ENCODE data around the gene MAB21L3.

The MAB21L3 gene

DNA sequence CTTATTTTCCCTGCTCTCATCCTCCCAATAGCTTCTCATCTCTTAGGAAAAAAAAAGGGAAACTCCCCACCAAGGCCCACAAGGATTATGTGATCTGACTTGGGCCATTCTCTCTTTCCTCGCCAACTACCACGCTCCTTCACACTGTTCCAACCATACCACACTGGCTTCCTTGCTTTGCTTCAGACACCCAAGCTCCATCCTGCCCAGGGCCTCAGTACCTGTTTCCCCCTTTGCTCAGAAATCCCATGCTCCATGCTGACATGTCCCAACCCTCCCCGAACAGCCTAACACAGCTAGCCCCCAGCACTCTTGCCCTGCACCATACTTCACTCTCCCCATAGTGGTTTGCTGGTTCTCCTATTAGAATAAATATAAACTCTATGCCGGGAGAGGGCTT is 39.2 kb downstream of the MAB21L3 start:
- Histone ChIP-seq H3K4me3 (ENCODE audit: low read depth in 1 of 2, low read length in 1 of 2) (no peak overlapping the region), H3K27me3 (peaks cover 15% of the 10 kb centered on the region), H3K4me1 (ENCODE audit: control insufficient read depth in 1 of 2, insufficient read depth in 1 of 2, low read depth in 1 of 2, low read length in 1 of 2) (peaks cover 8% of the 10 kb centered on the region in 2 experiments), H3K27ac (no peak overlapping the region), H3K36me3 (no peaks in the 10 kb centered on the region), H3K9me3 (no peaks in the 10 kb centered on the region)
- TF ChIP-seq, protein P1, sequence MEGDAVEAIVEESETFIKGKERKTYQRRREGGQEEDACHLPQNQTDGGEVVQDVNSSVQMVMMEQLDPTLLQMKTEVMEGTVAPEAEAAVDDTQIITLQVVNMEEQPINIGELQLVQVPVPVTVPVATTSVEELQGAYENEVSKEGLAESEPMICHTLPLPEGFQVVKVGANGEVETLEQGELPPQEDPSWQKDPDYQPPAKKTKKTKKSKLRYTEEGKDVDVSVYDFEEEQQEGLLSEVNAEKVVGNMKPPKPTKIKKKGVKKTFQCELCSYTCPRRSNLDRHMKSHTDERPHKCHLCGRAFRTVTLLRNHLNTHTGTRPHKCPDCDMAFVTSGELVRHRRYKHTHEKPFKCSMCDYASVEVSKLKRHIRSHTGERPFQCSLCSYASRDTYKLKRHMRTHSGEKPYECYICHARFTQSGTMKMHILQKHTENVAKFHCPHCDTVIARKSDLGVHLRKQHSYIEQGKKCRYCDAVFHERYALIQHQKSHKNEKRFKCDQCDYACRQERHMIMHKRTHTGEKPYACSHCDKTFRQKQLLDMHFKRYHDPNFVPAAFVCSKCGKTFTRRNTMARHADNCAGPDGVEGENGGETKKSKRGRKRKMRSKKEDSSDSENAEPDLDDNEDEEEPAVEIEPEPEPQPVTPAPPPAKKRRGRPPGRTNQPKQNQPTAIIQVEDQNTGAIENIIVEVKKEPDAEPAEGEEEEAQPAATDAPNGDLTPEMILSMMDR (IDR thresholded peaks at IDR 0.05), result no peak

DNA sequence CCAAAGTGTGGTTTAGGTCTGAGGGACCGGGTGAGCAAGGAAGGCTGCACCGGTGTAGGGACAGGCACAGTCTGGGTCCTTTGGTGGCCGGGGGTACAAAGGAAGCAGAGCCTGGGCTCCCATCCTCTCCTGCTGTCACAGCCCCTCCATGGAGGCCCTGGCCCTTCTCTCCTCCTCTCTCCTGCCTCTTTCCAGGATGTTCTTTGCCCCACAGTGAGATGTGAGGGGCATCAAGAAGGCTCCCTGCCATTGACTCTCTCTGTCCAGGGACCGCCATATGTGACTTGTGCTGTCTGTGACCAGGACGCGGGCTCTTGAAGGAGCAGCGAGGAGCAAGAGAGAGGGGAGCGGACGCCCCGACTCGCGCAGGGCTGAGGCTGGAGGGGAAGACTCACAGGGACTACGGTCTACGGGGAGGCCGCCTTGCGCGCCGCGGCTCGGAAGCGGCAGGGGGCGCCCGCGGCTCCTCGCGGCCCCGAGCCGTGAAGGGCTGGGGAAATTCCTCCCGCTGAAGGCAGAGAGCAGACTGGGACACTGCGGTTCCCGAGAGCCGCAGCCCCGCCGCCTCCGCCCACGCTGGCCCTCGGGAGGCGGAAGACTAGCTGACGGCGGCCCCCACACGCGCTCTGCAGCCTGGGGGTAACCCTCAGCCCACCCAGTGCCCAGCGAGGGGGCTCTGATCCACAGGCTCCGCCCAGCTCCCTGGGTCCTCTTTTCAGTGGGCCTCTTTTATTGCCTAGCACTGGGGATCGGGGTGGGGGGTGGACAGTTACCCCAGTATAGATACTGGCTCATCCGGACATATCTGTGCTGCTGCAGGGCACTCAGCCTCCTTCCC is 40.8 kb downstream of the MAB21L3 start:
- H3K4me1 ChIP-seq (ENCODE audit: control insufficient read depth in 1 of 2, insufficient read depth in 1 of 2, low read depth in 1 of 2, low read length in 1 of 2), result peaks cover 8% of the 10 kb centered on the region in 2 experiments
- H3K27ac ChIP-seq, result no peak overlapping the region
- H3K4me3 ChIP-seq (ENCODE audit: low read depth in 1 of 2, low read length in 1 of 2), result peak overlapping the region; percentile 13 to 19
- peaks cover 23% of the 10 kb centered on the region for H3K27me3 ChIP-seq
- H3K36me3 ChIP-seq, result no peaks in the 10 kb centered on the region
- TF ChIP-seq, protein P1 (IDR thresholded peaks at IDR 0.05), result peak; percentile 70
- H3K9me3 ChIP-seq, result no peaks in the 10 kb centered on the region

DNA sequence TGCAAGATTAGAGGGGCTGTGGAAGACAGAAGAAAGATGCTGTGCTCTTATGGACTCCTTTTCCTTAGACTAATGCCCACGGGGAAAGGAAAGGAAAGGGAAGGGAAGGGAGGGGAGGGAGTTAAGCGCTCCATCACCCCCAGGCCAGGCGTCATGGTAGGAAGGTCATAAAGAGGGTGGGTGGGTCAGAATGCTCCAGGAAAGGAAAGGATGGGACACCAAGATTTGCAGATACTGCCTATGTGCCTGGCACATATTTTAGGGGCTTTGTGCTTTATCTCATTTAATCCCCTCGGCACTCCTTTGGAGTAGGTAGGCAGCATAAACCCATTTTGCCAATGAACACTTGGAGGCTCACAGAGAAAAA is 41.4 kb downstream of the MAB21L3 start:
- H3K9me3 ChIP-seq, result no peaks in the 10 kb centered on the region
- TF ChIP-seq, protein P1 (IDR thresholded peaks at IDR 0.05), result no peak
- H3K4me3 ChIP-seq (ENCODE audit: low read depth in 1 of 2, low read length in 1 of 2), result peak overlapping the region in 1 of 2 experiments; percentile 19
- H3K36me3 ChIP-seq, result no peaks in the 10 kb centered on the region
- peaks cover 8% of the 10 kb centered on the region in 2 experiments for H3K4me1 ChIP-seq (ENCODE audit: control insufficient read depth in 1 of 2, insufficient read depth in 1 of 2, low read depth in 1 of 2, low read length in 1 of 2)
- peaks cover 23% of the 10 kb centered on the region for H3K27me3 ChIP-seq
- H3K27ac ChIP-seq, result no peak overlapping the region

DNA sequence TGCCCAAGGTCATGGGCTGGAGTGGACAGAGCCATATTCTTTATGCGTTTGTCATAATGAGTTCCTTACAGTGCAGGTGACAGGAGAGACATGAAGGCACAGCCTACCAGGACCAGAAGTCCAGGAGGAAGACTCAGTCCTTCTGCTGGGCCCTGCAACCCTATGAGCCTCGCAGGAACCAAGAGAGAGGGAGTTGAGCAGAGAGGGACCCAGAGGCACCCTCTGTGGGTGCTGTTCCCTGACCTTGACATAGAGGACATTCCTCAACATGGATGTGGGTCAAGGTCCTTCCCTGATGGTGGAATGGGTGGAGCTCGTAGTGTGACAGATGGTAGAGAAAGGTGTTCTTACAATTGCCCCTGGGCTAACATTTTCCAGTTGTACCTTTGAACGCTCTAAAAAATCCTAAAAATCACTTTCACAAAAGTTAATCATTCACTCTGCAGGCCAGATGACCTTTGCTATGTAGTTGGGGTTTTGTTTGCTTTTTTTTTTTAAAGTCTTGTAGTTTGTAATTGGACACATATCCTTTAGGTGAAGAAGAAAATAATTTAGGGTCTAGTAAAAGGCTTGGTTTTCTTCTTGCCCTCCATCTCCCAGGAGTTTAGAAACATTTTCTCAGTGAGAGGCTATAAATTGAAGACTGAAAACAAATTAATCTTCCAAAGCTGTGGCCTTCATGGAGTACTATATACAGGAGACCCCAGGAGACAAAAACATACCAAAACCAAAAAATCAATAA is 41.9 kb downstream of the MAB21L3 start:
- H3K27me3 ChIP-seq, result peaks cover 23% of the 10 kb centered on the region
- H3K4me3 ChIP-seq (ENCODE audit: low read depth in 1 of 2, low read length in 1 of 2), result no peak overlapping the region
- H3K36me3 ChIP-seq, result no peaks in the 10 kb centered on the region
- no peak overlapping the region for H3K27ac ChIP-seq
- no peaks in the 10 kb centered on the region for H3K9me3 ChIP-seq
- TF ChIP-seq, protein P1 (IDR thresholded peaks at IDR 0.05), result no peak
- H3K4me1 ChIP-seq (ENCODE audit: control insufficient read depth in 1 of 2, insufficient read depth in 1 of 2, low read depth in 1 of 2, low read length in 1 of 2), result peaks cover 8% of the 10 kb centered on the region in 2 experiments

DNA sequence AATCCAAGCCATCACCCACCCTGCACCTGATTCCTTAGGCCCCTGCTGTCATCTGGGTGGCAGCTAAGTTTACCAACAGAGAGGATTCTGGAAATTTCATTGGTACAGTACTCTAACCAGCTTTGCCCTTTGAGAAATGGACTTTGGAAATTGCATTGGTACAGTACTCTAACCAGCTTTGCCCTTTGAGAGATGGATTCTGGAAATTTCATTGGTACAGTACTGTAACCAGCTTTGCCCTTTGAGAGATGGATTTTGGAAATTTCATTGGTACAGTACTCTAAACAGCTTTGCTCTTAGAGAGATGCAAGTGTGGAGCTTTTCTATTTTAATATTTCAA is 42.5 kb downstream of the MAB21L3 start:
- H3K27ac ChIP-seq, result no peak overlapping the region
- TF ChIP-seq, protein P1 (IDR thresholded peaks at IDR 0.05), result no peak
- H3K36me3 ChIP-seq, result no peaks in the 10 kb centered on the region
- H3K27me3 ChIP-seq, result peaks cover 23% of the 10 kb centered on the region
- H3K4me1 ChIP-seq (ENCODE audit: control insufficient read depth in 1 of 2, insufficient read depth in 1 of 2, low read depth in 1 of 2, low read length in 1 of 2), result peaks cover 8% of the 10 kb centered on the region in 2 experiments
- H3K9me3 ChIP-seq, result no peaks in the 10 kb centered on the region
- no peak overlapping the region for H3K4me3 ChIP-seq (ENCODE audit: low read depth in 1 of 2, low read length in 1 of 2)
